OCI-LY7 (cell line): ENCODE data around the gene YY1. TPM values are rescaled to one million over a fixed set of nuclear protein-coding genes. Genes with fewer than 3 reads are reported as not detected.
A peak's percentile ranks its signal among the peaks of the same experiment; 100 is the strongest.

ENCODE experiments used
- BruUV-seq: library from RNA; stranded (reverse); fragments of 400-500 nt; replicated peaks from 2 replicates; lab custom pipeline; 2021; lab: Mats Ljungman, UMichigan
- CTCF ChIA-PET: fragments of 300-600 bp; sonication (Branson Sonifier 250); formaldehyde crosslinking; loops from one replicate; lab custom pipeline; 2022; ENCODE audit warnings: antibody characterized with exemption; ENCODE audit not compliant: unreplicated experiment; lab: Charles Lee
- POLR2A ChIA-PET: fragments of 300-600 bp; sonication (Branson Sonifier 250); formaldehyde crosslinking; loops from one replicate; lab custom pipeline; 2022; ENCODE audit warnings: antibody characterized with exemption; lab: Charles Lee
- DNase-seq: peaks from one replicate; pipeline ENCODE4 v3.0.0-alpha.2; 2015; ENCODE audit warnings: low spot score
- H2AFZ ChIP-seq: fragments of 200-600 bp; sonication (generic), shearing (Covaris generic); 2 replicates; pipeline ENCODE4 v1.6.1; 2014; ENCODE audit warnings: mild to moderate bottlenecking, antibody characterized with exemption, low read length, moderate library complexity
- H3K27ac ChIP-seq: fragments of 200-600 bp; sonication (generic); 2 replicates; pipeline ENCODE4 v1.5.1; 2014; ENCODE audit warnings: mixed run types, low read depth, mild to moderate bottlenecking, moderate library complexity, low read length, inconsistent platforms; ENCODE audit not compliant: poor library complexity, severe bottlenecking
- H3K36me3 ChIP-seq: fragments of 200-600 bp; sonication (generic); 2 replicates; pipeline ENCODE4 v1.6.1; 2014; ENCODE audit warnings: mild to moderate bottlenecking, antibody characterized with exemption, low read length, moderate library complexity, mixed read lengths; ENCODE audit not compliant: insufficient read depth
- H3K4me1 ChIP-seq: fragments of 200-600 bp; sonication (generic); 2 replicates; pipeline ENCODE4 v1.5.1; 2014; ENCODE audit warnings: mild to moderate bottlenecking, low read length; ENCODE audit not compliant: insufficient read depth, poor library complexity, severe bottlenecking
- H3K4me2 ChIP-seq: fragments of 200-600 bp; sonication (generic); 2 replicates; pipeline ENCODE4 v1.6.1; 2014; ENCODE audit warnings: mild to moderate bottlenecking, low read length
- H3K4me3 ChIP-seq: fragments of 200-600 bp; sonication (generic); 2 replicates; pipeline ENCODE4 v1.5.1; 2014; ENCODE audit warnings: mild to moderate bottlenecking, low read depth, low read length; ENCODE audit not compliant: poor library complexity, severe bottlenecking
- H3K79me2 ChIP-seq: fragments of 200-600 bp; sonication (generic); 2 replicates; pipeline ENCODE4 v1.6.1; 2016; ENCODE audit warnings: low read depth, mild to moderate bottlenecking, low read length, moderate library complexity, mixed read lengths; ENCODE audit not compliant: insufficient read depth
- H3K9me2 ChIP-seq: fragments of 200-600 bp; sonication (generic); 2 replicates; pipeline ENCODE4 v1.6.1; 2016; ENCODE audit warnings: mild to moderate bottlenecking, low read length, mixed read lengths; ENCODE audit not compliant: insufficient read depth
- H3K9me3 ChIP-seq: fragments of 200-600 bp; sonication (generic); 2 replicates; pipeline ENCODE4 v1.6.1; 2014; ENCODE audit warnings: mild to moderate bottlenecking, mixed run types, low read length, mixed read lengths
- H4K20me1 ChIP-seq: fragments of 200-600 bp; sonication (generic); 2 replicates; pipeline ENCODE4 v1.6.1; 2014; ENCODE audit warnings: mild to moderate bottlenecking, antibody characterized with exemption, low read length, moderate library complexity, mixed read lengths; ENCODE audit not compliant: insufficient read depth
- EZH2phosphoT487 ChIP-seq: fragments of 200-600 bp; sonication (generic); IDR thresholded peaks from 2 replicates; pipeline ENCODE4 v1.6.1; 2018; ENCODE audit warnings: low read depth, borderline replicate concordance, mild to moderate bottlenecking, mixed run types, antibody characterized with exemption, low read length, moderate library complexity, mixed read lengths
- intact Hi-C: fragments of 100-400 bp; cut with micrococcal nuclease; formaldehyde crosslinking; loops from one replicate; pipeline ENCODE4 v1.10.0; 2022; ENCODE audit not compliant: unreplicated experiment
- total RNA-seq, 2 experiments: library from RNA; depleted of rRNA in 1 of 2; stranded (reverse); fragments of >200 nt in 1 of 2; shearing (Covaris generic) in 1 of 2; gene quantifications; 2 replicates each; pipeline ENCODE4 v1.2.3, GENCODE V29; 2014 to 2022
- TF ChIP-seq, protein P1 (sequence below): fragments of 200-600 bp; sonication (generic); conservative IDR thresholded peaks from 2 replicates; pipeline ENCODE4 v1.5.1; 2014; ENCODE audit warnings: mild to moderate bottlenecking, antibody characterized with exemption, low read length, moderate library complexity, mixed read lengths

YY1 gene
- total RNA-seq, 2 experiments from 2014 or later, result 59.9 to 140 TPM

GRCh38 chr14:100239211-100239839 lies 381 bp downstream of the YY1 start:
- ChIA-PET CTCF (no interaction called here), POLR2A (no interaction called here)
- no TSS peak for BruUV-seq
- no peaks in the 10 kb centered on the region for H3K9me3 ChIP-seq
- peaks cover 89% of the 10 kb centered on the region for H3K79me2 ChIP-seq
- peaks cover 45% of the 10 kb centered on the region for H4K20me1 ChIP-seq
- no peaks in the 10 kb centered on the region for H3K9me2 ChIP-seq
- no peak overlapping the region; the same call in 1 of the 2 replicates for H2AFZ ChIP-seq
- TF ChIP-seq, protein P1, sequence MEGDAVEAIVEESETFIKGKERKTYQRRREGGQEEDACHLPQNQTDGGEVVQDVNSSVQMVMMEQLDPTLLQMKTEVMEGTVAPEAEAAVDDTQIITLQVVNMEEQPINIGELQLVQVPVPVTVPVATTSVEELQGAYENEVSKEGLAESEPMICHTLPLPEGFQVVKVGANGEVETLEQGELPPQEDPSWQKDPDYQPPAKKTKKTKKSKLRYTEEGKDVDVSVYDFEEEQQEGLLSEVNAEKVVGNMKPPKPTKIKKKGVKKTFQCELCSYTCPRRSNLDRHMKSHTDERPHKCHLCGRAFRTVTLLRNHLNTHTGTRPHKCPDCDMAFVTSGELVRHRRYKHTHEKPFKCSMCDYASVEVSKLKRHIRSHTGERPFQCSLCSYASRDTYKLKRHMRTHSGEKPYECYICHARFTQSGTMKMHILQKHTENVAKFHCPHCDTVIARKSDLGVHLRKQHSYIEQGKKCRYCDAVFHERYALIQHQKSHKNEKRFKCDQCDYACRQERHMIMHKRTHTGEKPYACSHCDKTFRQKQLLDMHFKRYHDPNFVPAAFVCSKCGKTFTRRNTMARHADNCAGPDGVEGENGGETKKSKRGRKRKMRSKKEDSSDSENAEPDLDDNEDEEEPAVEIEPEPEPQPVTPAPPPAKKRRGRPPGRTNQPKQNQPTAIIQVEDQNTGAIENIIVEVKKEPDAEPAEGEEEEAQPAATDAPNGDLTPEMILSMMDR, result no peak
- no peak for TF ChIP-seq EZH2phosphoT487
- peaks cover 60% of the 10 kb centered on the region for H3K4me1 ChIP-seq
- peak overlapping the region; percentile 100 for H3K4me3 ChIP-seq
- peaks cover 70% of the 10 kb centered on the region for H3K36me3 ChIP-seq
- intact Hi-C loops, result loop anchor here (5.0 kb wide), 2 partner anchors 82 to 172 kb away; partner anchors contain the start of genes DEGS2 and EVL
- peak overlapping the region; percentile 70 for H3K4me2 ChIP-seq
- H3K27ac ChIP-seq, result peak overlapping the region; percentile 87
- no peak for DNase-seq

GRCh38 chr14:100239840-100240667 lies 1.1 kb downstream of the YY1 start:
- POLR2A ChIA-PET, result interaction anchor here (0.6 kb wide), 1 partner anchor 133 kb away, joined by 3 read pairs; no protein-coding TSS in a partner anchor
- intact Hi-C loops, result loop anchor here (2.0 to 5.0 kb wide), 5 partner anchors 17 to 173 kb away; partner anchors contain the start of genes DEGS2, EVL and WDR25
- H3K27ac ChIP-seq, result peak overlapping the region; percentile 87
- CTCF ChIA-PET, result interaction anchor here (1.1 kb wide), 1 partner anchor 22 kb away, joined by 3 read pairs; no protein-coding TSS in a partner anchor
- H4K20me1 ChIP-seq, result peaks cover 38% of the 10 kb centered on the region
- no peak overlapping the region; the same call in 1 of the 2 replicates for H2AFZ ChIP-seq
- DNase-seq, result peak; percentile 86
- peak overlapping the region; percentile 100 for H3K4me3 ChIP-seq
- H3K9me3 ChIP-seq, result no peaks in the 10 kb centered on the region
- peaks cover 89% of the 10 kb centered on the region for H3K79me2 ChIP-seq
- no TSS peak for BruUV-seq
- H3K36me3 ChIP-seq, result peaks cover 63% of the 10 kb centered on the region
- H3K4me1 ChIP-seq, result peaks cover 59% of the 10 kb centered on the region
- TF ChIP-seq, protein P1, result peak; percentile 73
- TF ChIP-seq EZH2phosphoT487, result no peak
- no peaks in the 10 kb centered on the region for H3K9me2 ChIP-seq
- H3K4me2 ChIP-seq, result peak overlapping the region; percentile 93
